ENCODE results near the gene RLBP1.

- TF ChIP-seq CTCF (IDR thresholded peaks at IDR 0.05) (no peak), POLR2A (IDR thresholded peaks at IDR 0.05; ENCODE audit: low read depth) (no peak), EP300 (IDR thresholded peaks at IDR 0.05) (no peak)
These were observed 53.9 kb downstream of the RLBP1 start for GRCh38 chr15:89167267-89168176.

All from esophagus muscularis mucosa (tissue), 4 donors.